ENCODE data around the gene CD40. TPM values are rescaled to one million over a fixed set of nuclear protein-coding genes. Genes with fewer than 3 reads are reported as not detected.

The CD40 gene
- total RNA-seq, 1 donor from 2014 or later, result 3.7 TPM

DNA sequence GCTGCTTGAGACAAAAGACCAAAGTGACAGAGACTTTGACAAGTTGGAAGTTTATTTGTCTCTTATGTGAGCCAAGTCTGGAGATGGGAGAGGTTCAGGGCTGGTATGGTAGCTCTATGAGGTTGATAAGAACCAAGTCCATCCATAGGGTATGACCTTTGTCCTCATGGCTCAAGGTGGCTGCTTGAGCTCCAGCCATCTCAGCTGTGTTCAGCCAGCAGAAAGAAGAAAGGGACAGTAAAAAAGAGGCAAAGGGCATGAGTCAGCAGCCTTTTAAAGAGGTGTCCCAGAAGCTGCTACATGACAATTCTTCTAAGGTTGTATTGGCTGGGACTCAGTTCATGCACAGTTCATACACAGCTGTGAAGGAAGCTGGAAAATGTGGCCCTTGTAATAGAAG lies 49.0 kb downstream of the CD40 start:
- no peak overlapping the region for H3K4me3 ChIP-seq (ENCODE audit: low read length in 3 of 3)
- H3K4me1 ChIP-seq (ENCODE audit: control insufficient read depth in 3 of 3, insufficient read depth in 3 of 3, low read length in 3 of 3), result peaks cover 0 to 3% (median 0%) of the 10 kb centered on the region in 3 donors
- H3K27ac ChIP-seq (ENCODE audit: low read depth, low read length), result no peak overlapping the region
- H3K9ac ChIP-seq (ENCODE audit: low read depth in 1 of 3, low read length in 3 of 3), result no peak overlapping the region
- H3K27me3 ChIP-seq (ENCODE audit: control insufficient read depth in 3 of 3, insufficient read depth in 3 of 3, low read length in 3 of 3), result peaks cover 15 to 34% (median 26%) of the 10 kb centered on the region in 3 donors
- H3K36me3 ChIP-seq (ENCODE audit: control insufficient read depth in 3 of 3, insufficient read depth in 3 of 3, low read length in 3 of 3), result no peaks in the 10 kb centered on the region
- H3K9me3 ChIP-seq (ENCODE audit: control insufficient read depth in 3 of 3, low read length in 3 of 3), result no peaks in the 10 kb centered on the region

GRCh38 chr20:46168438-46168837 lies 50.3 kb downstream of the CD40 start:
- Histone ChIP-seq H3K9ac (ENCODE audit: low read depth in 1 of 3, low read length in 3 of 3) (no peak overlapping the region), H3K4me1 (ENCODE audit: control insufficient read depth in 3 of 3, insufficient read depth in 3 of 3, low read length in 3 of 3) (peaks cover 0 to 3% (median 0%) of the 10 kb centered on the region in 3 donors), H3K27ac (ENCODE audit: low read depth, low read length) (no peak overlapping the region), H3K27me3 (ENCODE audit: control insufficient read depth in 3 of 3, insufficient read depth in 3 of 3, low read length in 3 of 3) (peaks cover 25 to 45% (median 32%) of the 10 kb centered on the region in 3 donors), H3K4me3 (ENCODE audit: low read length in 3 of 3) (no peak overlapping the region), H3K9me3 (ENCODE audit: control insufficient read depth in 3 of 3, low read length in 3 of 3) (no peaks in the 10 kb centered on the region), H3K36me3 (ENCODE audit: control insufficient read depth in 3 of 3, insufficient read depth in 3 of 3, low read length in 3 of 3) (no peaks in the 10 kb centered on the region)

DNA sequence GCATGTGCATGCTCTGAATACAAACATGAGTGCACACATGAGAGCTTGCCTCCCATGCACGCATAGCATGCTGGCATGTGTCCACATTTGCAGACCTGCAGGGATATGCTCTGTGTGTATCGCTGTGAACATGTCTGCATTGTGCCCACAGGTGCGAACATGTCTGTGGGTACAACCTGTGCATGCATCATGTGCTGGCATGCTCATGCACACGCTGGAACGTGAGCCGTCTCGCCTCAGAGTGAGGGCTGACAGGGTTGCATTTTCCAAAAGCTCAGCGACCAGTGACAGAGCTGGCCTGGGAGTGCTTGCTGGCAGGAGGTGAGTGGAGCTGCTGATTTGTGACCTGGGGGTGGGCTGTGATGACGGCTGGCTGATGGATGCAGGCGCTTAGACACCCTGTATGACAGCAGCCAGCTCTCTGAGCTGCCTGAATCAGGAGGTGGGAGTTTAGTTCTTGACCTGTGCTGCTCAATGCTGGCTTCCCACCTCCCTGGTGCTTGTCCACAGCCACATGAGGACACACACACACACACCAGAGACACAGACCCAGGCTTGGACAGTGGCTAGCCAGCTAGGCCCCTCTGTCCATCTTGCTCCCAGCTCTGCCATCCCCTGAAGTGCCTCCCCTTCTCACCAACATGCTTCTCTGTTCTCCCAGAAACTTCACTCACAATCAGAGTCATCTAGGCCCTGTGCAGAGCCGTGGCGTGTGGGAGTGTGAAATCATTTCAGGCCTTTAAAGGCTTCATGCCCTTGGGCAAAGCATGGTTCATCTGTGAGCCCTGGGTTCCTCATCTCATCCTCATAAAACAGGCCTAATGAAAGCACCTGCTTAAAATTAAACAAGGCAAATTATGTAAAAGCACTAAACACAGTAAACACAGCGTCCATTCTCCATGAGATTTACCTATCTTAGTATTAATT lies 51.4 kb downstream of the CD40 start:
- Histone ChIP-seq H3K4me3 (ENCODE audit: low read length in 3 of 3) (no peak overlapping the region), H3K36me3 (ENCODE audit: control insufficient read depth in 3 of 3, insufficient read depth in 3 of 3, low read length in 3 of 3) (no peaks in the 10 kb centered on the region), H3K27ac (ENCODE audit: low read depth, low read length) (no peak overlapping the region), H3K9me3 (ENCODE audit: control insufficient read depth in 3 of 3, low read length in 3 of 3) (no peaks in the 10 kb centered on the region), H3K4me1 (ENCODE audit: control insufficient read depth in 3 of 3, insufficient read depth in 3 of 3, low read length in 3 of 3) (peaks cover 0 to 3% (median 0%) of the 10 kb centered on the region in 3 donors), H3K9ac (ENCODE audit: low read depth in 1 of 3, low read length in 3 of 3) (no peak overlapping the region), H3K27me3 (ENCODE audit: control insufficient read depth in 3 of 3, insufficient read depth in 3 of 3, low read length in 3 of 3) (peaks cover 28 to 45% (median 40%) of the 10 kb centered on the region in 3 donors)

GRCh38 chr20:46171476-46171875 lies 53.4 kb downstream of the CD40 start:
- peaks cover 38 to 59% (median 54%) of the 10 kb centered on the region in 3 donors for H3K27me3 ChIP-seq (ENCODE audit: control insufficient read depth in 3 of 3, insufficient read depth in 3 of 3, low read length in 3 of 3)
- no peak overlapping the region for H3K27ac ChIP-seq (ENCODE audit: low read depth, low read length)

DNA sequence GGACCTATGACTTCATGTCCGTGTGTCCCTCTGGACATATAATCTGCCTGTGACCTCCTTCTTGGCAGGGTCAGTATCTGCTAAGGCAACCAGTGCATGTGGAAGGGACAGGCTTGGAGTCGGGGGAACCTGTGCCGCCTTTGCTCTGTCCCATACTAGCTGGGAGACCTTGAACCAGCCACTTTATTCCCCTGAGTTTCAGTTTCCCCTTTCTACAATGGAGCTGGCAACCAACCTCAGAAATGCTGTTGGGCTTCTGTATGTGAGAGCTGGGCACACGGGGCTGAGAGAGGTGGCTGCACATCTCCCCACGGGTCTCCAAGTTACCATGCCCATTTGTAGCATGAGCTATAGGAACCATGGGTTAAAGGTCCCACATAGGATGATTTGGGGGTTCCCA lies 53.8 kb downstream of the CD40 start:
- H3K27me3 ChIP-seq (ENCODE audit: control insufficient read depth in 3 of 3, insufficient read depth in 3 of 3, low read length in 3 of 3), result peaks cover 42 to 61% (median 58%) of the 10 kb centered on the region in 3 donors
- H3K4me3 ChIP-seq (ENCODE audit: low read length in 3 of 3), result no peak overlapping the region
- no peak overlapping the region for H3K27ac ChIP-seq (ENCODE audit: low read depth, low read length)
- H3K4me1 ChIP-seq (ENCODE audit: control insufficient read depth in 3 of 3, insufficient read depth in 3 of 3, low read length in 3 of 3), result peaks cover 0 to 3% (median 0%) of the 10 kb centered on the region in 3 donors
- no peak overlapping the region for H3K9ac ChIP-seq (ENCODE audit: low read depth in 1 of 3, low read length in 3 of 3)
- H3K9me3 ChIP-seq (ENCODE audit: control insufficient read depth in 3 of 3, low read length in 3 of 3), result no peaks in the 10 kb centered on the region
- H3K36me3 ChIP-seq (ENCODE audit: control insufficient read depth in 3 of 3, insufficient read depth in 3 of 3, low read length in 3 of 3), result no peaks in the 10 kb centered on the region

More at GRCh38 chr20:46171476-46171875, 53.4 kb downstream of the CD40 start:
- Histone ChIP-seq H3K4me3 (ENCODE audit: low read length in 3 of 3) (no peak overlapping the region), H3K36me3 (ENCODE audit: control insufficient read depth in 3 of 3, insufficient read depth in 3 of 3, low read length in 3 of 3) (no peaks in the 10 kb centered on the region), H3K9ac (ENCODE audit: low read depth in 1 of 3, low read length in 3 of 3) (no peak overlapping the region), H3K4me1 (ENCODE audit: control insufficient read depth in 3 of 3, insufficient read depth in 3 of 3, low read length in 3 of 3) (peaks cover 0 to 3% (median 0%) of the 10 kb centered on the region in 3 donors), H3K9me3 (ENCODE audit: control insufficient read depth in 3 of 3, low read length in 3 of 3) (no peaks in the 10 kb centered on the region)

DNA sequence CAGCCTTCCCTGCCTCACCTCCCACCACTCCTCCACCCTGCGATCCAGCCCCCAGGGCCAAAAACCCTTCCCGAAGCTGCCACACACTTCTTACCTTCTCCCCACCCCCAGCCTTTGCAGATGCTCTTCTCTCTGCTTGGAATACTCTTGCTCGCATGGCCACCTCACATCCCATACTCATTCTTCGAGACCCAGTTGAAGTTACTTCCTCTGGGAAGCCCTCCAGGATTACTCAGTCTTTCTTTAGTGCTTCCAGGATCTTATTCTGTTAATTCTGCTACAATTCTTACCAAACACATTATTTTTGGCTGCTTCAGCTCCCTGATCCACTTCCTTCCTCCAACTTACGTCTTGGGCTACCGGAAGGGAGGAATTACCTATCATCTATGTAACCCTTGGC lies 54.3 kb downstream of the CD40 start:
- Histone ChIP-seq H3K4me1 (ENCODE audit: control insufficient read depth in 3 of 3, insufficient read depth in 3 of 3, low read length in 3 of 3) (peaks cover 0 to 3% (median 0%) of the 10 kb centered on the region in 3 donors), H3K36me3 (ENCODE audit: control insufficient read depth in 3 of 3, insufficient read depth in 3 of 3, low read length in 3 of 3) (no peaks in the 10 kb centered on the region), H3K27me3 (ENCODE audit: control insufficient read depth in 3 of 3, insufficient read depth in 3 of 3, low read length in 3 of 3) (peaks cover 43 to 61% (median 59%) of the 10 kb centered on the region in 3 donors), H3K9ac (ENCODE audit: low read depth in 1 of 3, low read length in 3 of 3) (no peak overlapping the region), H3K9me3 (ENCODE audit: control insufficient read depth in 3 of 3, low read length in 3 of 3) (no peaks in the 10 kb centered on the region), H3K27ac (ENCODE audit: low read depth, low read length) (no peak overlapping the region), H3K4me3 (ENCODE audit: low read length in 3 of 3) (no peak overlapping the region)

- Histone ChIP-seq H3K4me1 (ENCODE audit: control insufficient read depth in 3 of 3, insufficient read depth in 3 of 3, low read length in 3 of 3) (peaks cover 0 to 3% (median 0%) of the 10 kb centered on the region in 3 donors), H3K27ac (ENCODE audit: low read depth, low read length) (no peak overlapping the region), H3K9me3 (ENCODE audit: control insufficient read depth in 3 of 3, low read length in 3 of 3) (no peaks in the 10 kb centered on the region), H3K4me3 (ENCODE audit: low read length in 3 of 3) (no peak overlapping the region), H3K27me3 (ENCODE audit: control insufficient read depth in 3 of 3, insufficient read depth in 3 of 3, low read length in 3 of 3) (peaks cover 43 to 64% (median 61%) of the 10 kb centered on the region in 3 donors), H3K36me3 (ENCODE audit: control insufficient read depth in 3 of 3, insufficient read depth in 3 of 3, low read length in 3 of 3) (no peaks in the 10 kb centered on the region), H3K9ac (ENCODE audit: low read depth in 1 of 3, low read length in 3 of 3) (no peak overlapping the region)
Observed at GRCh38 chr20:46172961-46173536, 54.9 kb downstream of the CD40 start.

- H3K27ac ChIP-seq (ENCODE audit: low read depth, low read length), result no peak overlapping the region
- H3K9me3 ChIP-seq (ENCODE audit: control insufficient read depth in 3 of 3, low read length in 3 of 3), result no peaks in the 10 kb centered on the region
- peaks cover 0 to 3% (median 0%) of the 10 kb centered on the region in 3 donors for H3K4me1 ChIP-seq (ENCODE audit: control insufficient read depth in 3 of 3, insufficient read depth in 3 of 3, low read length in 3 of 3)
- no peak overlapping the region for H3K9ac ChIP-seq (ENCODE audit: low read depth in 1 of 3, low read length in 3 of 3)
- no peaks in the 10 kb centered on the region for H3K36me3 ChIP-seq (ENCODE audit: control insufficient read depth in 3 of 3, insufficient read depth in 3 of 3, low read length in 3 of 3)
- peaks cover 43 to 71% (median 60%) of the 10 kb centered on the region in 3 donors for H3K27me3 ChIP-seq (ENCODE audit: control insufficient read depth in 3 of 3, insufficient read depth in 3 of 3, low read length in 3 of 3)
- H3K4me3 ChIP-seq (ENCODE audit: low read length in 3 of 3), result no peak overlapping the region
Observed at GRCh38 chr20:46173652-46174468, 55.7 kb downstream of the CD40 start.

GRCh38 chr20:46174469-46175126 lies 56.5 kb downstream of the CD40 start:
- peaks cover 43 to 71% (median 61%) of the 10 kb centered on the region in 3 donors for H3K27me3 ChIP-seq (ENCODE audit: control insufficient read depth in 3 of 3, insufficient read depth in 3 of 3, low read length in 3 of 3)

More at GRCh38 chr20:46174469-46175126, 56.5 kb downstream of the CD40 start:
- H3K4me1 ChIP-seq (ENCODE audit: control insufficient read depth in 3 of 3, insufficient read depth in 3 of 3, low read length in 3 of 3), result peaks cover 0 to 3% (median 0%) of the 10 kb centered on the region in 3 donors
- H3K27ac ChIP-seq (ENCODE audit: low read depth, low read length), result no peak overlapping the region
- no peaks in the 10 kb centered on the region for H3K36me3 ChIP-seq (ENCODE audit: control insufficient read depth in 3 of 3, insufficient read depth in 3 of 3, low read length in 3 of 3)
- H3K4me3 ChIP-seq (ENCODE audit: low read length in 3 of 3), result no peak overlapping the region
- H3K9me3 ChIP-seq (ENCODE audit: control insufficient read depth in 3 of 3, low read length in 3 of 3), result no peaks in the 10 kb centered on the region
- H3K9ac ChIP-seq (ENCODE audit: low read depth in 1 of 3, low read length in 3 of 3), result no peak overlapping the region
